Umbilical cord (tissue), 2 donors: ENCODE results near the gene F8A3. TPM values are rescaled to one million over a fixed set of nuclear protein-coding genes. Genes with fewer than 3 reads are reported as not detected.
"Not testable (repeated sequence)": the region's sequence is repeated elsewhere in the genome, so short reads cannot be mapped to it uniquely, and the experiment has no call there.

Source experiments
- DNase-seq: peaks from one replicate; pipeline ENCODE4 v3.0.0-alpha.2; 2015; ENCODE audit warnings: low spot score
- total RNA-seq: library from RNA; depleted of rRNA; stranded (reverse); fragments of >200 nt; gene quantifications from one replicate; pipeline ENCODE4 v1.2.3, GENCODE V29; 2014; ENCODE audit warnings: low replicate concordance; ENCODE audit not compliant: insufficient read depth

The F8A3 gene
- total RNA-seq, result not detected

- not testable (repeated sequence) for DNase-seq
These were observed at the start of gene F8A3 for GRCh38 chrX:155458471-155458870. F8A3 (minus strand) TSS chrX:155458620; CDS start chrX:155458600, 20 bp downstream.

GRCh38 chrX:155505296-155505695 lies 46.9 kb upstream of the F8A3 start:
- DNase-seq, result no peak

GRCh38 chrX:155495134-155495533 lies 36.7 kb upstream of the F8A3 start:
- not testable (repeated sequence) for DNase-seq

- DNase-seq, result not testable (repeated sequence)
These were observed 33.0 kb upstream of the F8A3 start for GRCh38 chrX:155491421-155491820.

- DNase-seq, result not testable (repeated sequence)
These were observed 18.7 kb upstream of the F8A3 start for GRCh38 chrX:155477136-155477535.

- DNase-seq, result not testable (repeated sequence)
These were observed 8.0 kb upstream of the F8A3 start for GRCh38 chrX:155466269-155466938.

GRCh38 chrX:155460501-155460900 lies 2.1 kb upstream of the F8A3 start:
- DNase-seq, result not testable (repeated sequence)

- not testable (repeated sequence) for DNase-seq
These were observed 516 bp downstream of the F8A3 start for GRCh38 chrX:155457761-155458447.

GRCh38 chrX:155441097-155441496 lies 17.3 kb downstream of the F8A3 start:
- no peak for DNase-seq

GRCh38 chrX:155435744-155436112 lies 22.7 kb downstream of the F8A3 start:
- no peak for DNase-seq

- DNase-seq, result no peak
These were observed 23.3 kb downstream of the F8A3 start for GRCh38 chrX:155434906-155435743.

GRCh38 chrX:155417769-155418168 lies 40.7 kb downstream of the F8A3 start:
- no peak for DNase-seq

Other genes with a start within 250 kb of the F8A3 start
- gene VBP1, start 242.2 kb downstream of the F8A3 start, total RNA-seq, result 71.5 TPM
- gene RAB39B, start 194.1 kb downstream of the F8A3 start, total RNA-seq, result 7.7 TPM
- gene CLIC2, start 124.0 kb downstream of the F8A3 start, total RNA-seq, result 0.96 TPM
- gene F8A2, start 76.5 kb downstream of the F8A3 start, total RNA-seq, result 0.72 TPM
- 5.8 TPM for gene SPRY3, start 154.0 kb upstream of the F8A3 start, total RNA-seq
- gene TMLHE, start 154.3 kb upstream of the F8A3 start, total RNA-seq, result 10.4 TPM